SH-SY5Y (cell line): ENCODE measurements around the gene PTGR3.

Source experiments
- GATA2 ChIP-seq: IDR thresholded peaks from 2 replicates; pipeline ENCODE4 v1.6.1; 2011; ENCODE audit warnings: mild to moderate bottlenecking, low read depth, low read length
- GATA3 ChIP-seq: IDR thresholded peaks from 2 replicates; pipeline ENCODE4 v1.6.1; 2011; ENCODE audit warnings: low read depth, mild to moderate bottlenecking, low read length, moderate library complexity

The PTGR3 gene

DNA sequence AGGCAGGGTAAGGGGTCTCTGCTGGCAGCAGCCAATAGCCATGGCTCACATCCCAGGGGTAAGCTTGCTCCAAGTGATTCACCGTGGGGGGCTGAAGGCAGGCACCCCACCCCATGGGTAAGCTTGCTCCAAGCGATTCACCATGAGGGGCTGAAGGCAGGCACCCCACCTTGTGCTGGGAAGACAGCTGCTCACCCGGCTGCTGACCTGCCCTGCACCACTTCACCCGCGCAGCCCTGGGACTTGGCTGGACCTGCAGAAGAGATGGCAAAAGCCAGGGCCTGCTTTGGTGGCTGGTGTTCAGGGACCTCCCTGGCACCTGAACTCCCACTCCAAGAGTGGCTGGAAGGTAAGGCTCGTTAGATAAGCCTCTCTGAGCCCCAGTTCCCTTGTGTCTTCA lies 19.2 kb downstream of the PTGR3 start:
- no peak for TF ChIP-seq GATA2
- TF ChIP-seq GATA3: no peak

DNA sequence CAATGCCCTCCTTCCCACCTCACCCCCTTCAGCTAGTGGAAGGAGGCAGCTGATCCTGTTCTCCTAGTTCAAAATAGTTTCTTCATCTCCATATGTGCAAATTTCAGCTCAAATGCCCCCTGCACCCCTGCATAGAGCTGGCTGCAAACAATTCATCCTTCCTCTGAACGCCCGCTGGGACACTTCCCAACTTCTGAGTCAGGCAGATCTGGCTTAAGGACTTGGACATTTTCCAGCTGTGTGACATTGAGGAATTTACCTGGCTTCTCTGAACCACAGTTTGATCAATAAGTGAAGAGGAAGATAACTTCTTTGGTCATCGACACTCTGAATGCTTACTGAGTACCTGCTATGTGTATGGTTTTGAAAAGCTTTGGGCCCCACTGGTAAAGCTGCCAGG lies 23.5 kb downstream of the PTGR3 start:
- no peak for TF ChIP-seq GATA3

DNA sequence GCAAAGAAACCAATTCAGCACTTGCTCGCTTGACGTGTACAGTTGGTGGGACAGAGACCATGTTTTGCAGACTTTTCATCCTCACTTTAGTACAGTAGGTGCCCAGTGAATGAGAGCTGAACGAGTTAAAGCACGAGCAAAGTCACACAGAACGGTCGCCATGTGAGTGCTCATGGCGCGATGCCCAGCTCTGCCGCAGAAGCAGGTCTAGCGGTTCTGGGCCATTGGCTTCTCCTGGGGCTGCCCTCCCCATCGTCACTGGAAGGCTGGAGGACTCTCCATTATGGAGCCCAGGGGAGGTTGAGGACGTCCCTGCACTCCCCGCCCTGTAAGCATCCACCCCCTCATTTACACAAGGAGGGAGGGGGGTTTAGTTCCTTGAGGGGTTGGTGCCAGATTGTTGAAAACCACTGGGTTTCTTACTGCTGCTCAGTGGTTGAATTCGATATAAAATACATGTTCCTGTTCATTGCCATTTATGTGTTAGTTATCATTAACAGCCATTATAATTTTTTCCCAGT lies 24.9 kb downstream of the PTGR3 start:
- TF ChIP-seq GATA3: no peak
- TF ChIP-seq GATA2: no peak

DNA sequence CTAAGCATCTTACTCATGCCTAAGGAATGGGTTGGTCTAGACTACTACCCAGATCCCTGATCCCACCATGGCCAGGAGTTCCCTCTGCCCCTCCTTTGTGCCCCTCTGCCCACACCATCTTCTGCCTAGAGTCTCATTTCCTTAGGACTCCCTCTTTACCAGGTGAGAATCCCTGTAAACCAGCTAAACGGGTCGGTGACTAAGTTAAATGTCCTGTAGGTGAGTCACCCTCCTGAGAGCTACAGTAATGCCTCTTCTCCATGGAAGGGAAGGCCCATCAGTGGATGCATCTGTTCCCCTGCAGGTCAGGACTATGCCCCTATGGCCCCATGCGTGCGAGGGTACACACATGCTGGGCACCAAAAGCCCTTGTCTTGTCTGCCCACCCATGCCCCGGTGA lies 25.4 kb downstream of the PTGR3 start:
- TF ChIP-seq GATA3 (no peak), GATA2 (no peak)

DNA sequence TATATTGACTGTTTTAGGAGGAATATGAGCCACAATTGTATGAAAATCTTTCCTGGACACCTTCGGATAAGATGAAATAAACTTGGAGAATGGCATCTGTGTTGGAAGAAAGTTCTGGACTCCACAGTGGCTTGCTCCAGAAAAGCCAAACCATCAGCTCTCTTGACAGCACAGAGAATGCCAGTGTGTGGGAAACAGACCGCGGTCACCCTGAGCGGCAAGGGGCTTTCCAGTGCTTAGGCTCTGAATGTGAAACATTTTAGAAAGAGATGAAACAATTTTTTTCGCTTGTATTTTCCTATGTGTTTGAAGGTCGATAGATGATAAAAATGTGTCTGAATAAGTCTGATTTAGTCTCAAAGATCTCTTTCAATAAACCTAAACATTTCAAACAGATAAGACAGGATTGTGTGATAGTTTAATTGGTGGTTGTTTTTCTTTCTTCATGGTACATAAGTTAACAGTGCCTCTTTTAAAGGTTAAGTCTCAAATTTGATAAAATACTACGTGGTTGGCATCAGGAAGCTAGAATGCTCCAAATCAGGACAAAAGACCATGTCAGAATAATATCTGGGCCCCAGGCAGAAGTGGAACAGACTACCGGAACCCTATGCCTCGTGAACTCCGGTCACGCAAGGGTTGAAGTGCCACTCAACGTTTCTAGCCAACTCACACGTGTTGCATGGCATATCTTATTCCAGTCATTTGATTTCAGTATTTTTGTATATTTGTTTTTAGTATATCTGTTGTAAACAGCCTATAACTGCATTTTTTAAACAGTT lies 28.9 kb downstream of the PTGR3 start:
- TF ChIP-seq GATA2: no peak
- no peak for TF ChIP-seq GATA3

DNA sequence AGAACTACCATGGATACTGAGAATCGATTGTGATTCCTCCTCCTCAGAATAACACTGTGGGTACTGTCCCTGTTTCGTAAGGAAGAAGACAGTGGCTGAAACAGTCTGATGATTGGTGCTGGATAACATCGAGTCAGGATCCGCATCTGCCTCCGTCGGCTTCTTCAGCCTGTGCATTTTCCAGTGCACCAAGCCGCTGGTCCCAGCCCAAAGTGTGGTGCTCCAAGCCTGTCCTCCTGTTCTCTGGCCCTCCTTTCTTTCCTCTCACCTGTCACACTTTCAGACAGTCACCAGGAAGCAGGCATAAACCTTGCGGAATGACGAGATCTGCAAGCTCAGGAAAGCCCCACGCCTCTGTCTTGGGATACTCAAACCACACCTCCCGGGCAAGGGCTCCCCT lies 30.6 kb downstream of the PTGR3 start:
- TF ChIP-seq GATA2 (no peak), GATA3 (no peak)

DNA sequence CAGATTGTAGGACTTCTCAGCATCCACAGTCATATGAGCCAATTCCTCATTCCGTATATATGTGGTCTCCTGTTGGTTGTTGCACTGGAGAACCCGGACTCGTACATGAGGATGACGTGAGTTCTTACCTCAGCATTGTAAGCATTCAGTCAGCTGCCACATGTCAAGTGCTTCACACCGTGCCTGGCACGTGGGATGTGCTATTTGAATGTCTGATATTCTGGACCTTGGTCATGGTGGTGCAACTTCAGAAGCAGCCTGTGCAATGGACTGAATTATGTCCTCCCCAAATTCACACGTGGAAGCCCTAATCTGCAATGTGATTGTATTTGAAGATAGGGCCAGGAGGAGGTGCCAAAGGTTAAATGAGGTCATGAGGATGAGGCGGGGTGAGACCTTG lies 32.1 kb downstream of the PTGR3 start:
- TF ChIP-seq GATA2 (no peak), GATA3 (no peak)

DNA sequence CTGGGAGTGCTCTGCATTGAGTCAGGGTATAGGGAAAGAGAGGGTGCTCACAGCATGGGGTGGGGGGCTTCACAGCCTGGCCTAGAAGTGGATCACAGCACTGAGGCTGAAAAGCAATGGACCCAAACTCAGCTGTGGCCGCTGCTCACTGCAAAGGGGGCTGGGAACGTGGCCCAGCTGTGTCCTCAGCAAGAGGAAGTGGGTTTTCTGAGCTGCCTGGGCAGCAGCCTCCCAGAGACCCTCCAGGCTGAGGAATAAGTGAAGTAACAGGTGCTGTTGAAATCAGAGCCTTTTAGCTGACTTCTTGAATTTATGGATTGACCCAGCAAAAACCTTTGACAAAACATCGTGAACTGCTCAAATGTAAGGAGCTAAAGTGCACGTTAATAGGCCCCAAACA lies 35.2 kb downstream of the PTGR3 start:
- no peak for TF ChIP-seq GATA2
- no peak for TF ChIP-seq GATA3

DNA sequence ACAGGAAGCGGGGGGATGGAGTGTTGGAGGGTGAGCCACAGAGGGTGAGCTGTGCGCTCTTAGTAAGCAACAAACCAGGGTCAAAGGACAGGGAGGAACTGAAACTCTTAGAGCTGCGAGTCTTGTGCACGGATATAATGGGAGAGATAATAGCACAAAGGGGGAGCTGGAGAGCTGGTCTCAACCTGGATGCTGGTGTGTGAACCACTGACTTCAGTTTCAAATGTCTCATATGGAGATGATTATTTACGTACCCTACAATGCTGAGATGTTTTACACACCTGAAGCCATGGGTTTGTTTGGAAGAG lies 35.9 kb downstream of the PTGR3 start:
- TF ChIP-seq GATA2: no peak
- no peak for TF ChIP-seq GATA3

DNA sequence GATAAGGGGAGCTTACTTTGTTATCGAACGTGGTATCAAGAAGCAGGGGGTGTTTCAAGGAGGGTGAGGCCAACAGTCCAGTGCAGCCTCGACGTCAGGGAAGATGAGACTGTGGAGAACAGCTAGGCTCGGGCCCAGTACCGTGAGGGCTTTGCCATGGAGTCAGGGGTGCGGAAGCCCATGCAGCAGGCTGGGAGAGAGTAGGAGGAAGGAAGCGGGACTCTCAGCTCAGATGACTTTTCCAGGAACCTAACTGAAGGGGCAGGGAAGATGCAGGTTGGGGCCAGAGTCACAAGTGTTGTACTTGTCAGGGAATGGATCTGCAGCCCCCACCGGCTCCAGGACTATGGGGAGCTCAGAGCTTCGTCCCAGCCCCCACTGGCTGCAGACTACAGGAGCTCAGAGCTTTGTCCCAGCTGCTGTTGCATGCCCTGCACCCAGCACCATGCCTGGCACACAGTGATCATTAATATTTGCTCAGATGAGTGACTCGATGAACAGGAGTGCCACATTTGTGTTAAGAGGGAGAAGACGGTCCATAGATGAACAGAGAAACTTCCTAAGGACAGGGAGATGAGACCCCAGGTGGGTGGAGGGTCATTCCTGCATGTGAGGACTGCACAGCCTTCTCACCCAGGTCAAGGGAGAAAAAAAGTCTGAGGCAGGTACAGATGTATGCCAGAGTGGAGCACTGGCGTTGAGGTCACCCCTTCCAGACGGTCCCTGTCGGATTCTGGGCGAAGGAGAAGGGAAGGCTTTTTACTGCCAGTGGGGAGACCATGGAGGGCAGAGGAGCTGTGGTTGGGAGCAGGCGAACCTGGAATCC lies 36.4 kb downstream of the PTGR3 start:
- TF ChIP-seq GATA3: no peak
- TF ChIP-seq GATA2: no peak

DNA sequence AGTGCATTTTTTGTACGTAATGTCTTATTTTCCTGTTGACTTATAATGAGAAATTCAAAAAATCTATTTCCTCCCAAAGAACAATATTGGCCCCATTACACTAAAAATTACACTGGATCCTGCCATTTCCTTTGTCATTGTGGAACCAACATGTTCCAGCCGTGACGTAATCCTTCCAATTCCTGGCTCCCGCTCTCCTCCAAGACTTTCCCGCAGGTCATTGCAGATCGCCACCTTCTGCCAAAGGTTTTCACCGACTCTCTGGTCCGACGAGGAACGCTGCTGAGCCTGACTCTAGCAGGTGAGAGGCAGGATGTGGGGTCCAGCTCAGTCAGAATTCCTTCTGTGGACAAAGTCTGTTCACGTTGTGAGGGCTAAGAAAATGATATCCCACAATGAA lies 38.0 kb downstream of the PTGR3 start:
- TF ChIP-seq GATA2 (no peak), GATA3 (no peak)

DNA sequence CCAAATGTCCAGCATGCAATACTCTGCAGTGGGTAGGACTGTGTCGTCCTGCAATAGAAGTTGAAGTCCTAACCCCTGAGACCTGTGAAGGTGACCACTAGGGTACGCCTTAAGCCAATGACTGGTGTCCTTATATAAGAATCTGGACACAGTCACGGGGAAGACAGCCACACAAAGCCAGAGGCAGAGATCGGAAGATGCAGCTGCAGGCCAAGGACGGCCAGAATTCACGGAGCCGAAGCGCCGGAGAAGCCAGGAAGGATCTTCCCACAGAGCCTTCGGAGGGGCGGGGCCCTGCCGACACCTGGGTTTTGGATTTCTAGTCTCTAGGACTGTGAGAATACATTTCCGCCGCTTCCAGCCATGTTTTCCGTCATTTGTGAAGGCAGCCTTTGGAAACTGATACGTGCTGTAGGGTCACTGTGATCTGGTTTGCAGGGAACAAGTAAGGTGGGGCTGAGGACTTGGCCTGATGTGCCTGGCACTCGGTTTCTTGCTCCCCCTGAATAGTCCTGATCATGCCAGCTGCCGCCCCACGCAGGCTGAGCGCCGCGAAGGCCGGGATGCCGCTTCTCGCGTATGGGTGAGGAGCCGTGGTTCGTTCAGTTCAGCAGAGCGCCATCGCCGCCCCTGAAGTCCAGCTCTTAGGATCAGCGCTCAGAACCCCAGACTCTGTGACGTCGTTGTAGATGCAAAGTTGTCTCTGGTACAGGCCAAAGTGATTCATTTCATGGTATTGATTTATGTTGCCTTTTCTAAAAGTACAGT lies 38.7 kb downstream of the PTGR3 start:
- TF ChIP-seq GATA2 (no peak), GATA3 (no peak)

DNA sequence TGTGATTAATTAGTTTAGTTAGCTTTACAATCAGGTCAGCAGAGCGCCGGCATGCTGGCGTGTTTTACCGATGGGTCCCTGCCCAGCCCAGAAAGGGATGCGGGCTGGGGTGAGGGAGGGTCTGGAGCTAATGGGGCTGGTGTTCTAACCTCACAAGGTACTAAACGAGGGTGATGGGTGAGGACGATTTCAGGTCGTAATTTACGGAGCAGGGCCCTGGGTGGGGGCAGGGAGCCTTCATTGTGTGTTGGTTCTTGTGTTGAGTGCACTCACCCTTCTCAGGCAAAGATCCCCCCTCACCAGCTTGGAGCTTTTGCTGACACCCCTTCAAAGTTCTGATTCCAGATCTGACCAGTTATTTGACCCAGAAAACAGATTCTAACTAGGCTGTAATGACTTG lies 39.5 kb downstream of the PTGR3 start:
- TF ChIP-seq GATA3: no peak
- no peak for TF ChIP-seq GATA2

DNA sequence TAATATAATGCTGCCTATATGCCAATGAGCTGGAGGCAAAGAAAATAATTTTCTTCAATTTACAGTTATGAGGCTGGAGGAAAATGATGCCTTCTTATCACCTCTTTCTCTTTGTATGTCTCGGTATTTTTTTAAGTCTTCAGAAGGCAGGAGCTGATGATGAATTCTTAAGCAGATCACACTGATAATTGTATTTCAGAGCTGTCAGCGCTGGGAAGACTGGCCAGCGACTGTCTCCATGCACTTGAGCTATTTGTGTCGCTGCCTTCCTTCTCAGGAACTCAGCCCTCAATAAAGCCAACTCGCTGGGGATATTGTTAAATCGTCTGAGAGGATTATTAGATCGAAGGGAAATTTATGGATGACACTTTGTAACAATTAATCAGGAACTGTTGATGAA lies 40.3 kb downstream of the PTGR3 start:
- TF ChIP-seq GATA3 (no peak), GATA2 (no peak)
